HCT116 (cell line): ENCODE results near the gene CAMK2A. TPM values are rescaled to one million over a fixed set of nuclear protein-coding genes. Genes with fewer than 3 reads are reported as not detected.

Experiments
- ATAC-seq: fragments of 200-7000 bp; cut with Tn5 transposase; 2 replicates; pipeline ENCODE4 v1.9.1; 2020; ENCODE audit warnings: mild to moderate bottlenecking, moderate library complexity
- BruUV-seq: library from RNA; stranded (reverse); fragments of 400-500 nt; replicated peaks from 2 replicates; lab custom pipeline; 2021; lab: Mats Ljungman, UMichigan
- CTCF ChIA-PET: fragments of 300-600 bp; sonication (Branson Sonifier 250); formaldehyde crosslinking; loops from one replicate; lab custom pipeline; 2021; ENCODE audit warnings: antibody characterized with exemption; lab: Charles Lee
- POLR2A ChIA-PET: fragments of 300-600, 350-600 bp; sonication (Branson Sonifier 250); formaldehyde crosslinking; loops from one replicate; lab custom pipeline; 2021; ENCODE audit warnings: antibody characterized with exemption; lab: Charles Lee
- RAD21 ChIA-PET, 2 experiments: fragments of 300-600 bp; sonication (Branson Sonifier 250); formaldehyde crosslinking; loops; one replicate each; lab custom pipeline; 2023; ENCODE audit warnings: low total read pairs in 2 of 2; ENCODE audit not compliant: uncharacterized antibody in 2 of 2, unreplicated experiment in 2 of 2, low non-redundant PET in 1 of 2; lab: Charles Lee
- DNase-seq: peaks from one replicate; pipeline ENCODE4 v3.0.0-alpha.2; 2010; ENCODE audit warnings: low read depth, low spot score
- H2AFZ ChIP-seq: fragments of 200-600 bp; shearing (Covaris generic), sonication (generic); 2 replicates; pipeline ENCODE4 v1.6.1; 2017; ENCODE audit warnings: low read depth, mixed run types, mixed read lengths, antibody characterized with exemption, low read length; ENCODE audit not compliant: poor library complexity, severe bottlenecking
- H3K27ac ChIP-seq: 2 replicates; pipeline ENCODE4 v1.5.1; 2012; ENCODE audit warnings: low read depth, low read length
- H3K27me3 ChIP-seq: fragments of 200-600 bp; sonication (generic); 2 replicates; pipeline ENCODE4 v1.6.1; 2016; ENCODE audit warnings: mixed run types, low read length, mixed read lengths; ENCODE audit not compliant: insufficient read depth
- H3K36me3 ChIP-seq, 2 experiments: fragments of 200-500 bp in 1 of 2; fragments of 200-600 bp in 1 of 2; sonication (Bioruptor generic) in 1 of 2; sonication (generic) in 1 of 2; 2 replicates each; pipeline versions ENCODE4 v1.5.1 to v1.6.1; 2014 to 2016; ENCODE audit warnings: low read length in 2 of 2, inconsistent platforms in 1 of 2, mixed read lengths in 1 of 2, mixed run types in 1 of 2; ENCODE audit not compliant: insufficient read depth in 2 of 2, control insufficient read depth in 1 of 2
- H3K4me1 ChIP-seq, 2 experiments: fragments of 200-600 bp in 1 of 2; sonication (generic) in 1 of 2; 2 replicates each; pipeline versions ENCODE4 v1.5.1 to v1.6.1; 2012 to 2017; ENCODE audit warnings: low read length in 2 of 2, inconsistent platforms in 1 of 2, mild to moderate bottlenecking in 1 of 2, mixed read lengths in 1 of 2, mixed run types in 1 of 2, moderate library complexity in 1 of 2; ENCODE audit not compliant: insufficient read depth in 2 of 2, control insufficient read depth in 1 of 2
- H3K4me2 ChIP-seq: fragments of 200-600 bp; sonication (generic); 2 replicates; pipeline ENCODE4 v1.6.1; 2017; ENCODE audit warnings: mixed run types, low read length, mixed read lengths
- H3K4me3 ChIP-seq, 2 experiments: fragments of 200-600 bp in 1 of 2; sonication (generic) in 1 of 2; replicated peaks in 1 of 2; 2 replicates each; pipeline ENCODE4 v1.5.1; 2011 to 2016; ENCODE audit warnings: low read length in 2 of 2, control low read depth in 1 of 2, low read depth in 1 of 2, mild to moderate bottlenecking in 1 of 2, mixed read lengths in 1 of 2, mixed run types in 1 of 2
- H3K79me2 ChIP-seq: fragments of 200-600 bp; sonication (generic); 2 replicates; pipeline ENCODE4 v1.6.1; 2017; ENCODE audit warnings: mild to moderate bottlenecking, mixed run types, low read length, moderate library complexity, mixed read lengths; ENCODE audit not compliant: insufficient read depth
- H3K9ac ChIP-seq: fragments of 200-600 bp; sonication (generic); 2 replicates; pipeline ENCODE4 v1.6.1; 2016; ENCODE audit warnings: low read length, mixed read lengths
- H3K9me2 ChIP-seq: fragments of 200-600 bp; sonication (generic), shearing (Covaris generic); 2 replicates; pipeline ENCODE4 v1.6.1; 2017; ENCODE audit warnings: mixed run types, mild to moderate bottlenecking, moderate library complexity; ENCODE audit not compliant: insufficient read depth
- H3K9me3 ChIP-seq, 2 experiments: fragments of 200-500 bp in 1 of 2; fragments of 200-600 bp in 1 of 2; sonication (Bioruptor generic) in 1 of 2; sonication (generic) in 1 of 2; 2 replicates each; pipeline ENCODE4 v1.6.1; 2014 to 2017; ENCODE audit warnings: low read length in 2 of 2, mixed read lengths in 2 of 2, inconsistent platforms in 1 of 2, low read depth in 1 of 2, mild to moderate bottlenecking in 1 of 2, mixed run types in 1 of 2, moderate library complexity in 1 of 2; ENCODE audit not compliant: control insufficient read depth in 1 of 2, insufficient read depth in 1 of 2
- H4K20me1 ChIP-seq: fragments of 200-600 bp; sonication (generic), shearing (Covaris generic); 2 replicates; pipeline ENCODE4 v1.6.1; 2017; ENCODE audit warnings: mixed run types, mild to moderate bottlenecking, moderate library complexity; ENCODE audit not compliant: insufficient read depth
- ATF3 ChIP-seq: IDR thresholded peaks from 2 replicates; pipeline ENCODE4 v1.6.1; 2012
- CEBPB ChIP-seq: IDR thresholded peaks from 2 replicates; pipeline ENCODE4 v1.6.1; 2012; ENCODE audit warnings: low read depth
- EGR1 ChIP-seq: IDR thresholded peaks from 2 replicates; pipeline ENCODE4 v1.6.1; 2012; ENCODE audit warnings: low read depth
- EZH2 ChIP-seq: fragments of 200-600 bp; sonication (generic); IDR thresholded peaks from 2 replicates; pipeline ENCODE4 v1.6.1; 2017; ENCODE audit warnings: antibody characterized with exemption, mixed run types
- EZH2phosphoT487 ChIP-seq: fragments of 200-600 bp; IDR thresholded peaks from 2 replicates; pipeline ENCODE4 v1.6.1; 2018; ENCODE audit warnings: antibody characterized with exemption, borderline replicate concordance
- FOSL1 ChIP-seq: IDR thresholded peaks from 2 replicates; pipeline ENCODE4 v1.6.1; 2012; ENCODE audit warnings: low read depth
- JUND ChIP-seq: IDR thresholded peaks from 2 replicates; pipeline ENCODE4 v1.6.1; 2012
- POLR2A ChIP-seq: IDR thresholded peaks from 2 replicates; pipeline ENCODE4 v1.7.0; 2011; ENCODE audit warnings: borderline replicate concordance; ENCODE audit not compliant: insufficient read depth, insufficient read length; ENCODE audit errors: extremely low read depth
- POLR2AphosphoS5 ChIP-seq: IDR thresholded peaks from 2 replicates; pipeline ENCODE4 v1.6.1; 2011; ENCODE audit warnings: mild to moderate bottlenecking, low read depth, low read length, moderate library complexity
- SIN3A ChIP-seq: IDR thresholded peaks from 2 replicates; pipeline ENCODE4 v1.6.1; 2012; ENCODE audit warnings: low read depth
- SP1 ChIP-seq: IDR thresholded peaks from 2 replicates; pipeline ENCODE4 v1.6.1; 2012; ENCODE audit warnings: low read depth
- SRF ChIP-seq: IDR thresholded peaks from 2 replicates; pipeline ENCODE4 v1.6.1; 2012; ENCODE audit warnings: low read depth
- TCF7L2 ChIP-seq: IDR thresholded peaks from 2 replicates; pipeline ENCODE4 v1.7.0; 2011; ENCODE audit warnings: borderline replicate concordance, inconsistent platforms; ENCODE audit not compliant: insufficient read depth, insufficient read length; ENCODE audit errors: extremely low read depth
- YY1 ChIP-seq: IDR thresholded peaks from 2 replicates; pipeline ENCODE4 v1.6.1; 2011; ENCODE audit warnings: low read length, low read depth, moderate library complexity, mild to moderate bottlenecking; ENCODE audit not compliant: insufficient replicate concordance; ENCODE audit errors: extremely low read depth
- ZBTB33 ChIP-seq: IDR thresholded peaks from 2 replicates; pipeline ENCODE4 v1.6.1; 2011; ENCODE audit warnings: mild to moderate bottlenecking, low read length, moderate library complexity; ENCODE audit not compliant: insufficient replicate concordance; ENCODE audit errors: extremely low read depth
- ZNF274 ChIP-seq: fragments of 200-500 bp; sonication (Bioruptor generic); IDR thresholded peaks from 2 replicates; pipeline ENCODE4 v1.6.1; 2014; ENCODE audit warnings: mild to moderate bottlenecking, low read depth, low read length, inconsistent platforms
- intact Hi-C: fragments of 100-400 bp; cut with micrococcal nuclease; formaldehyde crosslinking; loops from 2 replicates; pipeline ENCODE4 v1.10.0; 2022
- total RNA-seq: library from RNA; stranded (reverse); gene quantifications from one replicate; pipeline ENCODE4 v1.2.1, GENCODE V29; 2021; ENCODE audit not compliant: unreplicated experiment
- TF ChIP-seq, protein P1 (sequence below), 3 experiments: fragments of 200-600 bp in 1 of 3; sonication (generic) in 1 of 3; IDR thresholded peaks in 2 of 3; conservative IDR thresholded peaks in 1 of 3; 2 replicates each; pipeline ENCODE4 v1.5.1; 2012 to 2017; ENCODE audit warnings: low read depth in 2 of 3, low read length in 2 of 3, antibody characterized with exemption in 1 of 3, borderline replicate concordance in 1 of 3, control low read depth in 1 of 3, mild to moderate bottlenecking in 1 of 3, mixed read lengths in 1 of 3, mixed run types in 1 of 3, moderate library complexity in 1 of 3; ENCODE audit not compliant: insufficient read depth in 1 of 3
- TF ChIP-seq, protein P2 (sequence below): IDR thresholded peaks from 2 replicates; pipeline ENCODE4 v1.6.1; 2012; ENCODE audit warnings: low read depth

The CAMK2A gene
- total RNA-seq, 1 experiment from 2014 or later, result not detected

DNA sequence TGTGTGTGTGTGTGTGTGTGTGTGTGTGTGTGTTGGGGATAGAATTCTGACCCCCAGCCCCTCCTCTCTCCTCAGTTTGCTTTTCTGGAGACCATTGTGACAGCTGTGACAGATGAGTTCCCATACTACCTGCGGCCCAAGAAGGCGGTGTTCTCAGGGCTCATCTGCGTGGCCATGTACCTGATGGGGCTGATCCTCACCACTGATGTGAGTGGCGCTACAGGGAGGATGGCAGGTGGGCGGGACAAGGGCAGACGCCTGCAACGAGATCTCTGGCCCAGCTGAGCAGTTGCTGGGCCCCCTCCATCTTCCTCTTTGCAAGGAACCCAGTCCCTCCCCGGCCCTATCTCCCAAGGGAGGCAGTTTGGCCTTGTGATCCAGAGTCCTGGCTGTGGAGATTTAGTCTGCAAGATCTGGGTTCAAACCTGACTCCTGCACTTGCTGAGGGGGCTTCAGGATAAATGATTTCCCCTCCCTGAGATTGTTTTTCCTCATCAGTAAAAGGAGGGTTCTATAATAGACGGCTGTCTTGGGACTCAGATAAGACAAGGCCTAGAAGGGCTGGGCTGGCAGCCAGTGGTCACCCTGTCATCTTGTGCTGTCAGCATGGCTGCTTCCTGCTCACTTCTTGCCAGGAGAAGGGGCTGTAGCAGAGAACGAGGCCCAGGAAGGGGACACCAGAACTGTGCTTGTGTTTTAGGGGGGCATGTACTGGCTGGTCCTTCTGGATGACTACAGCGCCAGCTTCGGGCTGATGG is 85.6 kb downstream of the CAMK2A start:
- POLR2A ChIA-PET, result no interaction called here
- no peaks in the 10 kb centered on the region for H4K20me1 ChIP-seq
- H3K9me2 ChIP-seq, result no peaks in the 10 kb centered on the region
- no peak overlapping the region for H3K9ac ChIP-seq
- TF ChIP-seq, protein P1, sequence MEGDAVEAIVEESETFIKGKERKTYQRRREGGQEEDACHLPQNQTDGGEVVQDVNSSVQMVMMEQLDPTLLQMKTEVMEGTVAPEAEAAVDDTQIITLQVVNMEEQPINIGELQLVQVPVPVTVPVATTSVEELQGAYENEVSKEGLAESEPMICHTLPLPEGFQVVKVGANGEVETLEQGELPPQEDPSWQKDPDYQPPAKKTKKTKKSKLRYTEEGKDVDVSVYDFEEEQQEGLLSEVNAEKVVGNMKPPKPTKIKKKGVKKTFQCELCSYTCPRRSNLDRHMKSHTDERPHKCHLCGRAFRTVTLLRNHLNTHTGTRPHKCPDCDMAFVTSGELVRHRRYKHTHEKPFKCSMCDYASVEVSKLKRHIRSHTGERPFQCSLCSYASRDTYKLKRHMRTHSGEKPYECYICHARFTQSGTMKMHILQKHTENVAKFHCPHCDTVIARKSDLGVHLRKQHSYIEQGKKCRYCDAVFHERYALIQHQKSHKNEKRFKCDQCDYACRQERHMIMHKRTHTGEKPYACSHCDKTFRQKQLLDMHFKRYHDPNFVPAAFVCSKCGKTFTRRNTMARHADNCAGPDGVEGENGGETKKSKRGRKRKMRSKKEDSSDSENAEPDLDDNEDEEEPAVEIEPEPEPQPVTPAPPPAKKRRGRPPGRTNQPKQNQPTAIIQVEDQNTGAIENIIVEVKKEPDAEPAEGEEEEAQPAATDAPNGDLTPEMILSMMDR (IDR thresholded peaks at IDR 0.05 in 2 of 3, conservative IDR thresholded peaks at IDR 0.05 in 1 of 3; ENCODE audit: borderline replicate concordance in 1 of 3, insufficient read depth in 1 of 3, low read depth in 2 of 3, low read length in 2 of 3), result no peak
- TF ChIP-seq ZBTB33, result no peak
- no peak for TF ChIP-seq SP1
- TF ChIP-seq ZNF274, result no peak
- no peak for TF ChIP-seq ATF3
- no peak for TF ChIP-seq YY1
- TF ChIP-seq, protein P2, sequence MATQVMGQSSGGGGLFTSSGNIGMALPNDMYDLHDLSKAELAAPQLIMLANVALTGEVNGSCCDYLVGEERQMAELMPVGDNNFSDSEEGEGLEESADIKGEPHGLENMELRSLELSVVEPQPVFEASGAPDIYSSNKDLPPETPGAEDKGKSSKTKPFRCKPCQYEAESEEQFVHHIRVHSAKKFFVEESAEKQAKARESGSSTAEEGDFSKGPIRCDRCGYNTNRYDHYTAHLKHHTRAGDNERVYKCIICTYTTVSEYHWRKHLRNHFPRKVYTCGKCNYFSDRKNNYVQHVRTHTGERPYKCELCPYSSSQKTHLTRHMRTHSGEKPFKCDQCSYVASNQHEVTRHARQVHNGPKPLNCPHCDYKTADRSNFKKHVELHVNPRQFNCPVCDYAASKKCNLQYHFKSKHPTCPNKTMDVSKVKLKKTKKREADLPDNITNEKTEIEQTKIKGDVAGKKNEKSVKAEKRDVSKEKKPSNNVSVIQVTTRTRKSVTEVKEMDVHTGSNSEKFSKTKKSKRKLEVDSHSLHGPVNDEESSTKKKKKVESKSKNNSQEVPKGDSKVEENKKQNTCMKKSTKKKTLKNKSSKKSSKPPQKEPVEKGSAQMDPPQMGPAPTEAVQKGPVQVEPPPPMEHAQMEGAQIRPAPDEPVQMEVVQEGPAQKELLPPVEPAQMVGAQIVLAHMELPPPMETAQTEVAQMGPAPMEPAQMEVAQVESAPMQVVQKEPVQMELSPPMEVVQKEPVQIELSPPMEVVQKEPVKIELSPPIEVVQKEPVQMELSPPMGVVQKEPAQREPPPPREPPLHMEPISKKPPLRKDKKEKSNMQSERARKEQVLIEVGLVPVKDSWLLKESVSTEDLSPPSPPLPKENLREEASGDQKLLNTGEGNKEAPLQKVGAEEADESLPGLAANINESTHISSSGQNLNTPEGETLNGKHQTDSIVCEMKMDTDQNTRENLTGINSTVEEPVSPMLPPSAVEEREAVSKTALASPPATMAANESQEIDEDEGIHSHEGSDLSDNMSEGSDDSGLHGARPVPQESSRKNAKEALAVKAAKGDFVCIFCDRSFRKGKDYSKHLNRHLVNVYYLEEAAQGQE, result no peak
- no peak for TF ChIP-seq EZH2
- TF ChIP-seq SRF, result no peak
- TF ChIP-seq CEBPB, result no peak
- TF ChIP-seq FOSL1, result no peak
- TF ChIP-seq TCF7L2, result no peak
- TF ChIP-seq SIN3A, result no peak
- TF ChIP-seq POLR2AphosphoS5, result no peak
- TF ChIP-seq EGR1, result no peak
- TF ChIP-seq POLR2A, result no peak
- TF ChIP-seq EZH2phosphoT487, result no peak
- no peak for TF ChIP-seq JUND
- ATAC-seq (no peak), DNase-seq (no peak)
- no peaks in the 10 kb centered on the region for H3K36me3 ChIP-seq
- no peak overlapping the region for H3K4me2 ChIP-seq
- H3K4me1 ChIP-seq, result peaks cover 0 to 9% of the 10 kb centered on the region in 2 experiments; a peak in 2 of 4 replicates
- H3K27me3 ChIP-seq, result peaks cover 2% of the 10 kb centered on the region; the same call in 1 of the 2 replicates
- intact Hi-C loops, result no loop called here
- H3K4me3 ChIP-seq, result no peak overlapping the region
- no peak overlapping the region for H3K27ac ChIP-seq
- RAD21 ChIA-PET, result no interaction called here
- CTCF ChIA-PET, result no interaction called here
- no peak overlapping the region for H2AFZ ChIP-seq
- H3K9me3 ChIP-seq, result no peaks in the 10 kb centered on the region
- H3K79me2 ChIP-seq, result no peaks in the 10 kb centered on the region
- no TSS peak for BruUV-seq
